ENCODE measurements around the gene IQGAP2.

Gene IQGAP2

GRCh38 chr5:76585783-76586217 lies 182.7 kb downstream of the IQGAP2 start:
- Histone ChIP-seq H3K27ac (ENCODE audit: low read depth, low read length) (no peak overlapping the region), H3K27me3 (ENCODE audit: low read length) (no peaks in the 10 kb centered on the region), H3K79me2 (ENCODE audit: insufficient read depth, low read length) (no peaks in the 10 kb centered on the region), H3F3A (ENCODE audit: insufficient read depth) (no peaks in the 10 kb centered on the region), H3K4me2 (ENCODE audit: low read depth, low read length, poor library complexity, severe bottlenecking) (no peak overlapping the region), H4K20me1 (ENCODE audit: low read depth, low read length) (no peaks in the 10 kb centered on the region), H3K9ac (ENCODE audit: low read length) (no peak overlapping the region), H3K4me3 (ENCODE audit: insufficient read depth, low read length, poor library complexity, severe bottlenecking) (no peak overlapping the region), H3K9me3 (ENCODE audit: insufficient read depth, low read length) (no peaks in the 10 kb centered on the region), H2AFZ (ENCODE audit: low read depth, low read length, severe bottlenecking) (no peak overlapping the region), H3K36me3 (ENCODE audit: low read length) (no peaks in the 10 kb centered on the region), H3K9me2 (replicated peaks; ENCODE audit: insufficient read depth, low read length) (no peaks in the 10 kb centered on the region)
- no peak for TF ChIP-seq EZH2phosphoT487 (conservative IDR thresholded peaks at IDR 0.05; ENCODE audit: low read length)
- no peak for TF ChIP-seq CTCF (IDR thresholded peaks at IDR 0.05; ENCODE audit: insufficient read depth, low read length, poor library complexity, severe bottlenecking)

GRCh38 chr5:76586531-76586930 lies 183.4 kb downstream of the IQGAP2 start:
- H3K9me2 ChIP-seq (replicated peaks; ENCODE audit: insufficient read depth, low read length): no peaks in the 10 kb centered on the region
- H3K27me3 ChIP-seq (ENCODE audit: low read length): no peaks in the 10 kb centered on the region
- H3K9me3 ChIP-seq (ENCODE audit: insufficient read depth, low read length): no peaks in the 10 kb centered on the region
- TF ChIP-seq EZH2phosphoT487 (conservative IDR thresholded peaks at IDR 0.05; ENCODE audit: low read length): no peak
- no peak for TF ChIP-seq CTCF (IDR thresholded peaks at IDR 0.05; ENCODE audit: insufficient read depth, low read length, poor library complexity, severe bottlenecking)
- H3K4me2 ChIP-seq (ENCODE audit: low read depth, low read length, poor library complexity, severe bottlenecking): no peak overlapping the region
- H3K27ac ChIP-seq (ENCODE audit: low read depth, low read length): no peak overlapping the region
- H3K4me3 ChIP-seq (ENCODE audit: insufficient read depth, low read length, poor library complexity, severe bottlenecking): no peak overlapping the region
- no peaks in the 10 kb centered on the region for H4K20me1 ChIP-seq (ENCODE audit: low read depth, low read length)
- no peaks in the 10 kb centered on the region for H3K79me2 ChIP-seq (ENCODE audit: insufficient read depth, low read length)
- no peaks in the 10 kb centered on the region for H3F3A ChIP-seq (ENCODE audit: insufficient read depth)
- H2AFZ ChIP-seq (ENCODE audit: low read depth, low read length, severe bottlenecking): no peak overlapping the region
- no peaks in the 10 kb centered on the region for H3K36me3 ChIP-seq (ENCODE audit: low read length)
- no peak overlapping the region for H3K9ac ChIP-seq (ENCODE audit: low read length)

- Histone ChIP-seq H3K9ac (ENCODE audit: low read length) (no peak overlapping the region), H3K36me3 (ENCODE audit: low read length) (no peaks in the 10 kb centered on the region), H3K27ac (ENCODE audit: low read depth, low read length) (no peak overlapping the region), H3K9me2 (replicated peaks; ENCODE audit: insufficient read depth, low read length) (no peaks in the 10 kb centered on the region), H3F3A (ENCODE audit: insufficient read depth) (no peaks in the 10 kb centered on the region), H2AFZ (ENCODE audit: low read depth, low read length, severe bottlenecking) (no peak overlapping the region), H3K9me3 (ENCODE audit: insufficient read depth, low read length) (no peaks in the 10 kb centered on the region), H3K27me3 (ENCODE audit: low read length) (no peaks in the 10 kb centered on the region), H3K4me2 (ENCODE audit: low read depth, low read length, poor library complexity, severe bottlenecking) (no peak overlapping the region), H4K20me1 (ENCODE audit: low read depth, low read length) (no peaks in the 10 kb centered on the region), H3K79me2 (ENCODE audit: insufficient read depth, low read length) (no peaks in the 10 kb centered on the region), H3K4me3 (ENCODE audit: insufficient read depth, low read length, poor library complexity, severe bottlenecking) (no peak overlapping the region)
- TF ChIP-seq EZH2phosphoT487 (conservative IDR thresholded peaks at IDR 0.05; ENCODE audit: low read length) (no peak), CTCF (IDR thresholded peaks at IDR 0.05; ENCODE audit: insufficient read depth, low read length, poor library complexity, severe bottlenecking) (no peak)
These were observed 186.9 kb downstream of the IQGAP2 start for GRCh38 chr5:76590027-76590426.

All from SU-DHL-6 (cell line).